Trophoblast cell (in vitro differentiated cells and primary cell): ENCODE data around the gene PAX5.

Experiments used
- DNase-seq, 2 donors: peaks; one replicate each; pipeline ENCODE4 v3.0.0-alpha.2; 2016
- H2AFZ ChIP-seq: 2 replicates; pipeline ENCODE4 v1.6.1; 2013; ENCODE audit warnings: low read length, moderate library complexity, mild to moderate bottlenecking; ENCODE audit not compliant: insufficient read depth, poor library complexity
- H2AK5ac ChIP-seq: 2 replicates; pipeline ENCODE4 v1.6.1; 2013; ENCODE audit warnings: mild to moderate bottlenecking, low read length
- H2BK120ac ChIP-seq: 2 replicates; pipeline ENCODE4 v1.6.1; 2013; ENCODE audit warnings: low read length, mild to moderate bottlenecking, moderate library complexity; ENCODE audit not compliant: insufficient read depth, poor library complexity
- H2BK12ac ChIP-seq: 2 replicates; pipeline ENCODE4 v1.6.1; 2013; ENCODE audit warnings: mild to moderate bottlenecking, low read length, moderate library complexity
- H2BK5ac ChIP-seq: 2 replicates; pipeline ENCODE4 v1.6.1; 2013; ENCODE audit warnings: low read length, low read depth, moderate library complexity, mild to moderate bottlenecking; ENCODE audit not compliant: poor library complexity
- H3K14ac ChIP-seq: 2 replicates; pipeline ENCODE4 v1.6.1; 2013; ENCODE audit warnings: mild to moderate bottlenecking, low read length
- H3K18ac ChIP-seq: 2 replicates; pipeline ENCODE4 v1.6.1; 2013; ENCODE audit warnings: mild to moderate bottlenecking, low read length
- H3K23ac ChIP-seq: 2 replicates; pipeline ENCODE4 v1.6.1; 2013; ENCODE audit warnings: low read length
- H3K27ac ChIP-seq: 2 replicates; pipeline ENCODE4 v1.5.1; 2013; ENCODE audit warnings: low read depth, mild to moderate bottlenecking, inconsistent platforms, low read length, moderate library complexity
- H3K27me3 ChIP-seq: 2 replicates; pipeline ENCODE4 v1.6.1; 2013; ENCODE audit warnings: inconsistent platforms, mild to moderate bottlenecking, low read length, moderate library complexity; ENCODE audit not compliant: insufficient read depth
- H3K36me3 ChIP-seq, 2 experiments: 1 replicate in 1 of 2; 2 replicates in 1 of 2; pipeline ENCODE4 v1.6.1; 2013; ENCODE audit warnings: low read length in 2 of 2, mild to moderate bottlenecking in 2 of 2, moderate library complexity in 1 of 2; ENCODE audit not compliant: insufficient read depth in 2 of 2, control insufficient read depth in 1 of 2
- H3K4ac ChIP-seq: 2 replicates; pipeline ENCODE4 v1.6.1; 2013; ENCODE audit warnings: low read depth, mild to moderate bottlenecking, low read length, moderate library complexity
- H3K4me1 ChIP-seq, 2 experiments: 1 replicate in 1 of 2; 2 replicates in 1 of 2; pipeline ENCODE4 v1.6.1; 2013; ENCODE audit warnings: low read length in 2 of 2, mild to moderate bottlenecking in 2 of 2, moderate library complexity in 1 of 2; ENCODE audit not compliant: insufficient read depth in 2 of 2, control insufficient read depth in 1 of 2
- H3K4me2 ChIP-seq: 2 replicates; pipeline ENCODE4 v1.6.1; 2013; ENCODE audit warnings: inconsistent platforms, mild to moderate bottlenecking, low read length, moderate library complexity
- H3K4me3 ChIP-seq: 2 replicates; pipeline ENCODE4 v1.5.1; 2013; ENCODE audit warnings: mild to moderate bottlenecking, low read depth, low read length, inconsistent platforms
- H3K79me1 ChIP-seq: one replicate; pipeline ENCODE4 v1.6.1; 2013; ENCODE audit warnings: low read length
- H3K79me2 ChIP-seq: 2 replicates; pipeline ENCODE4 v1.6.1; 2013; ENCODE audit warnings: low read length, mild to moderate bottlenecking; ENCODE audit not compliant: control insufficient read depth, insufficient read depth, poor library complexity
- H3K9ac ChIP-seq: 2 replicates; pipeline ENCODE4 v1.6.1; 2013; ENCODE audit warnings: mild to moderate bottlenecking, low read length
- H3K9me3 ChIP-seq: 2 replicates; pipeline ENCODE4 v1.6.1; 2013; ENCODE audit warnings: low read depth, mild to moderate bottlenecking, control low read depth, inconsistent platforms, low read length; ENCODE audit not compliant: insufficient read depth
- H4K12ac ChIP-seq: 2 replicates; pipeline ENCODE4 v1.6.1; 2013; ENCODE audit warnings: low read depth, mild to moderate bottlenecking, low read length, moderate library complexity
- H4K8ac ChIP-seq: 2 replicates; pipeline ENCODE4 v1.6.1; 2013; ENCODE audit warnings: low read depth, mild to moderate bottlenecking, low read length, moderate library complexity
- H4K91ac ChIP-seq: one replicate; pipeline ENCODE4 v1.6.1; 2013; ENCODE audit warnings: low read depth, mild to moderate bottlenecking, low read length, moderate library complexity
- WGBS: extraction: QIAGEN DNeasy Blood & Tissue Kit; methylation state at CpG from one replicate; pipeline ENCODE4 v1.1.7; 2013; ENCODE audit warnings: missing lambda C conversion rate; ENCODE audit not compliant: insufficient read length, insufficient coverage; ENCODE audit errors: extremely low coverage; 5-methylcytosine and 5-hydroxymethylcytosine counted together

The PAX5 gene

GRCh38 chr9:36894695-36895310, 139.3 kb downstream of the PAX5 start:
- Histone ChIP-seq H3K9ac (no peak overlapping the region), H4K91ac (no peak overlapping the region), H2BK120ac (no peak overlapping the region), H3K23ac (no peak overlapping the region), H3K14ac (no peak overlapping the region), H3K4me2 (no peak overlapping the region), H3K79me2 (no peaks in the 10 kb centered on the region), H3K79me1 (no peaks in the 10 kb centered on the region), H3K27ac (no peak overlapping the region), H2BK5ac (no peak overlapping the region), H3K18ac (no peak overlapping the region), H3K4me3 (no peak overlapping the region), H2AK5ac (no peak overlapping the region), H3K27me3 (no peaks in the 10 kb centered on the region), H3K36me3 (no peaks in the 10 kb centered on the region), H3K4me1 (peaks cover 0 to 3% of the 10 kb centered on the region in 2 experiments), H2BK12ac (no peak overlapping the region), H4K12ac (no peak overlapping the region), H3K9me3 (no peaks in the 10 kb centered on the region), H3K4ac (no peak overlapping the region), H2AFZ (no peak overlapping the region), H4K8ac (no peak overlapping the region)
- no CpG with 5 or more reads among the region's 23 CpGs for WGBS
- no peak for DNase-seq

- DNase-seq: no peak
- H2BK12ac ChIP-seq: no peak overlapping the region
- H3K79me1 ChIP-seq: no peaks in the 10 kb centered on the region
- no peak overlapping the region for H3K4me2 ChIP-seq
- WGBS: no CpG with 5 or more reads among the region's 8 CpGs
- H3K36me3 ChIP-seq: no peaks in the 10 kb centered on the region
- no peaks in the 10 kb centered on the region for H3K79me2 ChIP-seq
- H4K91ac ChIP-seq: no peak overlapping the region
- H3K9ac ChIP-seq: no peak overlapping the region
- no peak overlapping the region for H3K23ac ChIP-seq
- H2BK5ac ChIP-seq: no peak overlapping the region
- no peak overlapping the region for H2AK5ac ChIP-seq
- no peak overlapping the region for H3K27ac ChIP-seq
- peaks cover 0 to 3% of the 10 kb centered on the region in 2 experiments for H3K4me1 ChIP-seq
- H3K18ac ChIP-seq: no peak overlapping the region
- H3K27me3 ChIP-seq: no peaks in the 10 kb centered on the region
- H3K4me3 ChIP-seq: no peak overlapping the region
- H2AFZ ChIP-seq: no peak overlapping the region
- no peak overlapping the region for H3K4ac ChIP-seq
- H4K8ac ChIP-seq: no peak overlapping the region
- H2BK120ac ChIP-seq: no peak overlapping the region
- no peak overlapping the region for H4K12ac ChIP-seq
- no peak overlapping the region for H3K14ac ChIP-seq
- no peaks in the 10 kb centered on the region for H3K9me3 ChIP-seq
These were observed 140.2 kb downstream of the PAX5 start for GRCh38 chr9:36893911-36894310.

- H3K4me3 ChIP-seq: no peak overlapping the region
- H2BK5ac ChIP-seq: no peak overlapping the region
- no peak overlapping the region for H2BK120ac ChIP-seq
- no peaks in the 10 kb centered on the region for H3K27me3 ChIP-seq
- no peak overlapping the region for H2AK5ac ChIP-seq
- H4K8ac ChIP-seq: no peak overlapping the region
- no CpG with 5 or more reads among the region's 8 CpGs for WGBS
- H3K4me2 ChIP-seq: no peak overlapping the region
- H3K23ac ChIP-seq: no peak overlapping the region
- H4K91ac ChIP-seq: no peak overlapping the region
- no peak overlapping the region for H2BK12ac ChIP-seq
- no peak overlapping the region for H4K12ac ChIP-seq
- no peak for DNase-seq
- no peak overlapping the region for H3K27ac ChIP-seq
- no peaks in the 10 kb centered on the region for H3K79me1 ChIP-seq
- H3K9ac ChIP-seq: no peak overlapping the region
- no peaks in the 10 kb centered on the region for H3K79me2 ChIP-seq
- no peak overlapping the region for H2AFZ ChIP-seq
- no peak overlapping the region for H3K18ac ChIP-seq
- no peak overlapping the region for H3K4ac ChIP-seq
- H3K9me3 ChIP-seq: no peaks in the 10 kb centered on the region
- H3K4me1 ChIP-seq: peaks cover 0 to 3% of the 10 kb centered on the region in 2 experiments
- H3K14ac ChIP-seq: no peak overlapping the region
- H3K36me3 ChIP-seq: no peaks in the 10 kb centered on the region
These were observed 140.9 kb downstream of the PAX5 start for GRCh38 chr9:36893184-36893583.

- no peak overlapping the region for H3K14ac ChIP-seq
- H3K9me3 ChIP-seq: no peaks in the 10 kb centered on the region
- no peak overlapping the region for H3K18ac ChIP-seq
- no peaks in the 10 kb centered on the region for H3K27me3 ChIP-seq
- WGBS: no CpG with 5 or more reads among the region's 4 CpGs
- H3K27ac ChIP-seq: no peak overlapping the region
- H4K8ac ChIP-seq: no peak overlapping the region
- H2BK5ac ChIP-seq: no peak overlapping the region
- H2BK120ac ChIP-seq: no peak overlapping the region
- H4K12ac ChIP-seq: no peak overlapping the region
- H2AFZ ChIP-seq: no peak overlapping the region
- H4K91ac ChIP-seq: no peak overlapping the region
- no peaks in the 10 kb centered on the region for H3K36me3 ChIP-seq
- H2AK5ac ChIP-seq: no peak overlapping the region
- no peaks in the 10 kb centered on the region for H3K79me2 ChIP-seq
- H3K23ac ChIP-seq: no peak overlapping the region
- no peak overlapping the region for H3K4ac ChIP-seq
- no peak overlapping the region for H3K4me3 ChIP-seq
- H3K79me1 ChIP-seq: no peaks in the 10 kb centered on the region
- H3K9ac ChIP-seq: no peak overlapping the region
- no peak overlapping the region for H3K4me2 ChIP-seq
- peaks cover 0 to 3% of the 10 kb centered on the region in 2 experiments for H3K4me1 ChIP-seq
- H2BK12ac ChIP-seq: no peak overlapping the region
- peak; percentile 9 to 37 for DNase-seq
These were observed 141.8 kb downstream of the PAX5 start for GRCh38 chr9:36892279-36892678.
